IPS-20b (cell line): ENCODE results near the gene DCAF17.

Experiments used
- H3K27ac ChIP-seq: one replicate; pipeline ENCODE4 v1.5.1; 2013; ENCODE audit warnings: low read length
- H3K27me3 ChIP-seq: 2 replicates; pipeline ENCODE4 v1.6.1; 2013; ENCODE audit warnings: mild to moderate bottlenecking, low read length, inconsistent platforms; ENCODE audit not compliant: insufficient read depth
- H3K36me3 ChIP-seq: 2 replicates; pipeline ENCODE4 v1.6.1; 2013; ENCODE audit warnings: low read depth, mild to moderate bottlenecking, inconsistent platforms, low read length, moderate library complexity; ENCODE audit not compliant: insufficient read depth
- H3K4me1 ChIP-seq: 2 replicates; pipeline ENCODE4 v1.6.1; 2013; ENCODE audit warnings: mild to moderate bottlenecking, control low read depth, inconsistent platforms, low read length, moderate library complexity; ENCODE audit not compliant: insufficient read depth
- H3K4me3 ChIP-seq: 2 replicates; pipeline ENCODE4 v1.5.1; 2013; ENCODE audit warnings: mild to moderate bottlenecking, low read length, inconsistent platforms
- H3K9ac ChIP-seq: 2 replicates; pipeline ENCODE4 v1.6.1; 2013; ENCODE audit warnings: low read depth, mild to moderate bottlenecking, inconsistent platforms, low read length, moderate library complexity
- H3K9me3 ChIP-seq: 2 replicates; pipeline ENCODE4 v1.6.1; 2013; ENCODE audit warnings: mild to moderate bottlenecking, low read depth, low read length, inconsistent platforms; ENCODE audit not compliant: insufficient read depth

DCAF17 gene

DNA sequence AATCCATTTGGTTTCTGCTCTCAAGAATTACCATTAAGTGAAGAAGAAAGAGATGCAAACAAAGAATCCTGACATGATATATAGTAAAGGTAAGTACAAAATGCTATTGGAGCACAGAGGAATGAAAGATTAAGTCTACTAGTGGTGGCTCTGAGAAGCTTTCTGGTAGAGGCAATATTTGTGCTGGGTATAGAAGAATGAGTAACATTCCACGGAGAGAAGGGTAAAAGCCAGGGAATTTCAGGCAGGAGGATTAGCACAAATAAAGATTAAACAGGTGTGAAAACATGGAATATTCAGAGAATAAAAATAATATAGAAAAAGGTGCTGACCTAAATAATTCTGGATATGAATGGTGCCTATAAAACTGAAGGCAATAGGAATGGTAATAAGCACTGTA lies 32.1 kb upstream of the DCAF17 start:
- Histone ChIP-seq H3K4me1 (peaks cover 24% of the 10 kb centered on the region), H3K4me3 (no peak overlapping the region), H3K36me3 (peaks cover 4% of the 10 kb centered on the region; the same call in 1 of the 2 replicates), H3K9me3 (peaks cover 8% of the 10 kb centered on the region; the same call in 1 of the 2 replicates), H3K27me3 (no peaks in the 10 kb centered on the region), H3K27ac (no peak overlapping the region), H3K9ac (no peak overlapping the region)

GRCh38 chr2:171402906-171403580 lies 31.0 kb upstream of the DCAF17 start:
- Histone ChIP-seq H3K4me1 (peaks cover 24% of the 10 kb centered on the region), H3K9me3 (peaks cover 8% of the 10 kb centered on the region; the same call in 1 of the 2 replicates), H3K36me3 (peaks cover 4% of the 10 kb centered on the region; the same call in 1 of the 2 replicates), H3K27me3 (no peaks in the 10 kb centered on the region), H3K27ac (no peak overlapping the region), H3K4me3 (no peak overlapping the region), H3K9ac (no peak overlapping the region)

DNA sequence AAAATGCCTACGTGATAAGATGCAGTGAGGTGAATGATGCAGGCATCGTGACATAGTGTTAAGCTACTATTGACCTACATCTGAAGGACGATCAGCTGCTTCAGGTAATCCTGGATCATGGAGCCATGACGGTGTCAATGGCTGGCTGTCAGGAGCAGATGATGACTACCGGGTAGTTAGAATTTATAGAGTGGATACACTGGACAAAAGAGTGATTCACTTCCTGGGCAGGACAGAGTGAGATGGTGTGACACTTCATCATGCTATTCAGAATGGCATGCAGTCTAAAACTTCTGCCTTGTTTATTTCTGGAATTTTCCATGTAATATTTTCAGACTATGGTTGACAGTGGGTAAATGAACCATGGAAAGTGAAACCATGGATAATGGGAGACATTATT lies 29.8 kb upstream of the DCAF17 start:
- Histone ChIP-seq H3K27me3 (no peaks in the 10 kb centered on the region), H3K27ac (no peak overlapping the region), H3K9me3 (peaks cover 8% of the 10 kb centered on the region; the same call in 1 of the 2 replicates), H3K36me3 (peaks cover 4% of the 10 kb centered on the region; the same call in 1 of the 2 replicates), H3K4me3 (no peak overlapping the region), H3K9ac (no peak overlapping the region), H3K4me1 (peaks cover 33% of the 10 kb centered on the region)

GRCh38 chr2:171404719-171405118 lies 29.3 kb upstream of the DCAF17 start:
- Histone ChIP-seq H3K9me3 (peaks cover 8% of the 10 kb centered on the region; the same call in 1 of the 2 replicates), H3K27ac (no peak overlapping the region), H3K27me3 (no peaks in the 10 kb centered on the region), H3K4me1 (peaks cover 38% of the 10 kb centered on the region), H3K9ac (no peak overlapping the region), H3K4me3 (no peak overlapping the region), H3K36me3 (peaks cover 4% of the 10 kb centered on the region; the same call in 1 of the 2 replicates)

- H3K27ac ChIP-seq = no peak overlapping the region
Observed at GRCh38 chr2:171405546-171405945, 28.5 kb upstream of the DCAF17 start.

GRCh38 chr2:171406044-171406443 lies 28.0 kb upstream of the DCAF17 start:
- Histone ChIP-seq H3K4me1 (peaks cover 38% of the 10 kb centered on the region), H3K27ac (no peak overlapping the region), H3K9ac (no peak overlapping the region), H3K36me3 (peaks cover 4% of the 10 kb centered on the region; the same call in 1 of the 2 replicates), H3K9me3 (peaks cover 8% of the 10 kb centered on the region; the same call in 1 of the 2 replicates), H3K27me3 (no peaks in the 10 kb centered on the region), H3K4me3 (no peak overlapping the region)

More at GRCh38 chr2:171405546-171405945, 28.5 kb upstream of the DCAF17 start:
- H3K36me3 ChIP-seq = peaks cover 4% of the 10 kb centered on the region; the same call in 1 of the 2 replicates
- no peaks in the 10 kb centered on the region for H3K27me3 ChIP-seq
- no peak overlapping the region for H3K4me3 ChIP-seq
- H3K4me1 ChIP-seq = peaks cover 40% of the 10 kb centered on the region
- no peak overlapping the region for H3K9ac ChIP-seq
- H3K9me3 ChIP-seq = peaks cover 8% of the 10 kb centered on the region; the same call in 1 of the 2 replicates

DNA sequence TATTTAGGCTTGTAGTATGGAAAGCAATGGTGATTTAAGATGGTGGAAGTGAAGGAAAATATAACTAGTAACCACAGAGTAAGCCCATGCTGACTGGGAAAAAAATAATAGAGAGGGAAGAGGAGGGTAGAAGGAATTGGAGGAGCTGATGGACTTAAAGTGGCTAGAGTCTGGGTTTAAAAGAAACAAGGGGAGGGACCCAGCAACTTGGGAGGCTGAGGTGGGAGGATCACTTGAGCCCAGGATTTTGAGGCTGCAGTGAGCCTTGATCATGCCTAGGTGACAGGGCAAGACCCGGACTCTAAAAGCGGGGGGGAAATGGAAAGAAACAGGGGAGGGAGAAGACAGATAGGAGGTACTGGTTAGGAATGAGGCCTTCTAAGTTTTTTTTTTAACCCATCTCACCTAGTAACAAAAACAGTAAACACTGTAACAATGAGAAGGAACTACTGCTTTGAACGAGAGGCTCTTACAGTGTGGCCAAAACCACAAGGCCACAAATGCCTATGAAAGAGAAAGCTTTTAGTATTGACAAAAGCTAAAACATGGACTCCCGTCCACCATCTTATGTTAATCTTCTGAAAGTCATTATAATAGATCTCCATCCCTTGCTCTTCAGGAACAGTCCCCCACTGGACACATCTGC lies 26.9 kb upstream of the DCAF17 start:
- Histone ChIP-seq H3K27ac (no peak overlapping the region), H3K9ac (no peak overlapping the region)

GRCh38 chr2:171407676-171408044 lies 26.4 kb upstream of the DCAF17 start:
- H3K9me3 ChIP-seq = no peaks in the 10 kb centered on the region
- no peak overlapping the region for H3K9ac ChIP-seq
- no peak overlapping the region for H3K27ac ChIP-seq
- no peaks in the 10 kb centered on the region for H3K27me3 ChIP-seq
- H3K4me1 ChIP-seq = peaks cover 44% of the 10 kb centered on the region
- H3K4me3 ChIP-seq = no peak overlapping the region
- no peaks in the 10 kb centered on the region for H3K36me3 ChIP-seq

More for the DNA sequence above, 26.9 kb upstream of the DCAF17 start:
- Histone ChIP-seq H3K9me3 (peaks cover 2% of the 10 kb centered on the region; the same call in 1 of the 2 replicates), H3K4me3 (no peak overlapping the region), H3K4me1 (peaks cover 44% of the 10 kb centered on the region), H3K27me3 (no peaks in the 10 kb centered on the region), H3K36me3 (no peaks in the 10 kb centered on the region)

DNA sequence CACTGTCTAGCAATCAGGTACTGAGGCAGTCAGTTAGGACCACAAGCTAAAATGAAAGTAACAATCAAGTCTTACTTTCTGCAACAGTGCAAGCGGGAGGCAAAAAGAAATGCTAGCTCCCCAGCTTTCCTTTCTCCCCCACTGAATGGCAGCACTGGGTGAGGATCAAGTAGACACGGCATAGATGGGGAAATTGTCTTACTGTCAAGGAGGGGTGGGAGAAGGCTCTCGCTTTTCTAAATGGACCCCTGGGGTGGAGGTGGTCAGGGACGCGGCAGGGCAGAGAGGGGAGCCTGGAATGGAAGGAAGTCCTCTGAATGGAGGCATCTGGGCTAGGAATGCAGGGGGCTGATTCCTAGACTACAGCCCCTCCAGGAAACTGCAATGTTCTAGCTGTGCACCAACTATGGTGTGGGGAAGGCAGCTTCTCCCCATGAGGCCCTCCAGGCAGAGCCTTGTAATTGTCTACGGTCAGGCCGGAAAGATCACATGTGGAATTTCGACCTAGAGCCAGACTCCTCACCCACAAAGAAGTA lies 24.5 kb upstream of the DCAF17 start:
- Histone ChIP-seq H3K9me3 (no peaks in the 10 kb centered on the region), H3K27ac (peak overlapping the region; percentile 59), H3K4me3 (peak overlapping the region; percentile 53)

DNA sequence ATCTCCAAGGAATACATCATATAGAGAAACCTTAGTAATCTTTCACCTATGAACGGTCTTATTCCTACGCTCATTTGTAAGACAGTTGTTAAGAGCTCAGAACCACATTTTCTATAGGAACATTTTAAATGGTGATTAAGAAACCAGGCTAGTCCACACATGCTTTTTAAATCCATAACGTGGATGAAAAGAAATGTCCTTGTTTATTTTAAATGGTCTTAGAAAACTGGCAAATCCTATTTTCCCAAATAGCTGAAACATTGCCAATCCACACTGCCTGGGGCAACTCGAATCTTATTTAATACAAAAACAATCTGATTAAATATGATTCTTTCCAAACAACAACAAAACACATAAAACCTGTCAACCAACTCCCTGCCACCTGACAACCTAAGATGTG lies 23.9 kb upstream of the DCAF17 start:
- Histone ChIP-seq H3K27ac (peak overlapping the region; percentile 49), H3K27me3 (no peaks in the 10 kb centered on the region), H3K9ac (peak overlapping the region; percentile 38; the same call in 1 of the 2 replicates), H3K4me1 (peaks cover 43% of the 10 kb centered on the region), H3K36me3 (no peaks in the 10 kb centered on the region), H3K4me3 (peak overlapping the region; percentile 53; the same call in 1 of the 2 replicates), H3K9me3 (no peaks in the 10 kb centered on the region)

More for the DNA sequence above, 24.5 kb upstream of the DCAF17 start:
- Histone ChIP-seq H3K9ac (peak overlapping the region; percentile 56; the same call in 1 of the 2 replicates), H3K4me1 (peaks cover 48% of the 10 kb centered on the region), H3K36me3 (no peaks in the 10 kb centered on the region), H3K27me3 (no peaks in the 10 kb centered on the region)

DNA sequence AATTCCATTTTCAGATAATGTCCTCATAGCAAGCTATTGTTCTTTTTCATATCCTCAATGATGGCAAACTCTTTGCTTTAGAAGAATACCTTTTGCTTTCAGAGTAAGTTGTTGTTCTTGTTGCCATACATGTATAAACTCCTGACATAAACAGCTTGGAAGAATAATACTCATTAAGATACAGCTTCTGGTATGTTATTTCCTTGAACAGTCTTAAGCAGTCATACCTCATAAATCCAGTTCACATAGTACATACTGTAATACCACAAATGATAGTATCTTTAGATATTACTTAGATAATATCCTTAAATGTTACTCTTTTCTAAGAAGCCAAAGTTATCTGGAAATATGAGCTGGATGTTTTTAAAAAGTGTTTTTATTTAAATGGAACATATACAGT lies 23.4 kb upstream of the DCAF17 start:
- H3K27ac ChIP-seq = peak overlapping the region; percentile 49

More for the DNA sequence above, 23.4 kb upstream of the DCAF17 start:
- Histone ChIP-seq H3K36me3 (no peaks in the 10 kb centered on the region), H3K9ac (peak overlapping the region; percentile 38; the same call in 1 of the 2 replicates), H3K9me3 (no peaks in the 10 kb centered on the region), H3K27me3 (no peaks in the 10 kb centered on the region), H3K4me3 (no peak overlapping the region), H3K4me1 (peaks cover 42% of the 10 kb centered on the region)
